ENCODE data around the gene ENO1. TPM values are rescaled to one million over a fixed set of nuclear protein-coding genes. Genes with fewer than 3 reads are reported as not detected.

The ENO1 gene
- total RNA-seq, 4 donors from 2014 or later = 355 to 741 (median 478) TPM

DNA sequence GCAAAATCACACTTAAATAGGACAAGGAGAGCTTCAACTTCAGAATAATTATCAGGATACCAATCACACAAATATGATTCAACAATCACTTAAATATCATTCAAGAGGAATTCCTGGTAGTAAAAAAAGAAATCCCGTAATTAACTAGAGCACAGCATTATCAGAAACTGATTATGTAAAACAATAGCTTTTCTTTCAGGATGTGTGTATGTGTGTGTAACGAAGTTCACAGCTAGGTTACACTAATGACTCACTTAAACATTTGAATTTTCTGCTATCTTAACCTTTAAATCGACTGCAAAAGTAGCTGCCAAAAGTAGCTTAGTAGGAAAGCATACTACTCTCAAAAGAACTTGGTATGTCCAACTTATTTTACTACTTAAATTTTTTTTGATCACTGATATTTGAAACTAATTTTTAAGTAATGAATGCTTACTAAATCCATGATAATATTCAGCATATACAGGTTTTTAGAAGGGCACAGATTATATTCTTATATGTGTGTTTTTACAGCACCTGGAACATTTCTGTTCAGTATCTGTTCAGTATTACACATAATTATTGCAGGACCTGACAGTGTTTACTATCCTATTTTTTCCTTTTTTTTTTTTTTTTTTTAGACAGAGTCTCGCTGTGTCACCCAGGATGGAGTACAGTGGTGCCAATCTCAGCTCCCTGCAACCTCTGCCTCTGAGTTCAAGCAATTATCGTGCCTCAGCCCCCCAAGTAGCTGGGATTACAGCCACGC is 65.3 kb downstream of the ENO1 start:
- Histone ChIP-seq H3K4me3 (replicated peaks in 1 of 3) (no peak overlapping the region), H3K36me3 (no peaks in the 10 kb centered on the region), H3K27me3 (no peaks in the 10 kb centered on the region), H3K27ac (peak overlapping the region; percentile 31 to 97 (median 67)), H3K9me3 (no peaks in the 10 kb centered on the region), H3K4me1 (peaks cover 13 to 40% of the 10 kb centered on the region in 2 donors)
- TF ChIP-seq POLR2A (IDR thresholded peaks at IDR 0.05) = no peak
- TF ChIP-seq, protein P1, sequence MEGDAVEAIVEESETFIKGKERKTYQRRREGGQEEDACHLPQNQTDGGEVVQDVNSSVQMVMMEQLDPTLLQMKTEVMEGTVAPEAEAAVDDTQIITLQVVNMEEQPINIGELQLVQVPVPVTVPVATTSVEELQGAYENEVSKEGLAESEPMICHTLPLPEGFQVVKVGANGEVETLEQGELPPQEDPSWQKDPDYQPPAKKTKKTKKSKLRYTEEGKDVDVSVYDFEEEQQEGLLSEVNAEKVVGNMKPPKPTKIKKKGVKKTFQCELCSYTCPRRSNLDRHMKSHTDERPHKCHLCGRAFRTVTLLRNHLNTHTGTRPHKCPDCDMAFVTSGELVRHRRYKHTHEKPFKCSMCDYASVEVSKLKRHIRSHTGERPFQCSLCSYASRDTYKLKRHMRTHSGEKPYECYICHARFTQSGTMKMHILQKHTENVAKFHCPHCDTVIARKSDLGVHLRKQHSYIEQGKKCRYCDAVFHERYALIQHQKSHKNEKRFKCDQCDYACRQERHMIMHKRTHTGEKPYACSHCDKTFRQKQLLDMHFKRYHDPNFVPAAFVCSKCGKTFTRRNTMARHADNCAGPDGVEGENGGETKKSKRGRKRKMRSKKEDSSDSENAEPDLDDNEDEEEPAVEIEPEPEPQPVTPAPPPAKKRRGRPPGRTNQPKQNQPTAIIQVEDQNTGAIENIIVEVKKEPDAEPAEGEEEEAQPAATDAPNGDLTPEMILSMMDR (IDR thresholded peaks at IDR 0.05) = no peak
- WGBS, 2 donors = 55 to 63% methylated on average over 6 of the region's 6 CpGs
- no peak for DNase-seq
- intact Hi-C loops (cut with DNase I) = no loop called here

DNA sequence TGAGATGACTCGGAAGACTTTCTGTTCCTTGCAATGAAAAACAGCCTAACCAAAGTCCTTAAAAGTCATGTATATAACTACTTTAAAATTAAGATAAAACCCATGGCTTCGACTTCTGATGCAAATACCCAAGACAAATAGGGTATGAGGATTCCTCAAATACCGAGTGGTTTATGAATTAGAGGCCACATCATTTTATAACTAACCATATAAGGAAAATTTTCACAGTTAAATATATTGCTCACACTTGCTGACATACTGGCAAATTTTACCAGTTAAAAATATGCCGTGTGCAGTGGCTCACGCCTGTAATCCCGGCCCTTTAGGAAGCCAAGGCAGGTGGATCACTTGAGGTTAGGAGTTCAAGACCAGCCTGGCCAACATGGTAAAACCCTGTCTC is 66.4 kb downstream of the ENO1 start:
- Histone ChIP-seq H3K9me3 (no peaks in the 10 kb centered on the region), H3K4me3 (replicated peaks in 1 of 3) (no peak overlapping the region), H3K36me3 (no peaks in the 10 kb centered on the region), H3K27ac (no peak overlapping the region), H3K4me1 (peaks cover 12 to 40% of the 10 kb centered on the region in 2 donors), H3K27me3 (no peaks in the 10 kb centered on the region)
- intact Hi-C loops (cut with DNase I) = no loop called here
- TF ChIP-seq, protein P1 (IDR thresholded peaks at IDR 0.05) = no peak
- no peak for TF ChIP-seq POLR2A (IDR thresholded peaks at IDR 0.05)
- no peak for DNase-seq
- 78 to 92% methylated on average over 6 of the region's 6 CpGs for WGBS, 2 donors

Small RNAs within 50 kb of the gene (microRNA-seq; reads per million reads assigned to microRNA genes)
- not detected for gene MIR6728

Small RNAs within 50 kb of the gene (small RNA-seq; reads per million reads assigned to genes)
- gene AL139415.2 (not detected), gene MIR6728 (not detected), gene RNU6-304P (not detected)

Other genes with a start within 250 kb of the ENO1 start
- gene RERE, start 61.0 kb downstream of the ENO1 start, total RNA-seq = 100 to 1,000 TPM; 118 to 244 (median 131) TPM
- not detected for gene CA6, start 67.2 kb upstream of the ENO1 start, total RNA-seq
- gene SLC2A7, start 147.7 kb upstream of the ENO1 start, total RNA-seq = under 1 TPM in 2 of 4 donors, not detected in 2; 0.22 to 0.58 TPM
- gene SLC2A5, start 190.9 kb upstream of the ENO1 start, total RNA-seq = 1 to 10 TPM in 1 of 4 donors, under 1 TPM in 3; 0.73 to 1.1 (median 0.88) TPM